HG02852 (cell line): ENCODE measurements around the gene SPSB3.
"Not testable (repeated sequence)": the region's sequence is repeated elsewhere in the genome, so short reads cannot be mapped to it uniquely, and the experiment has no call there.

Experiments used
- ATAC-seq: cut with Tn5 transposase; IDR thresholded peaks from one replicate; pipeline ENCODE4 v1.9.1; 2021; ENCODE audit warnings: mild to moderate bottlenecking, moderate library complexity; ENCODE audit not compliant: unreplicated experiment

The SPSB3 gene

GRCh38 chr16:1744338-1744840, 38.0 kb downstream of the SPSB3 start:
- no peak for ATAC-seq

GRCh38 chr16:1743376-1744337, 38.7 kb downstream of the SPSB3 start:
- no peak for ATAC-seq

- ATAC-seq = no peak
Measured at GRCh38 chr16:1741553-1742165, 40.7 kb downstream of the SPSB3 start.

- no peak for ATAC-seq
Measured at GRCh38 chr16:1740781-1741490, 41.4 kb downstream of the SPSB3 start.

GRCh38 chr16:1740234-1740633, 42.1 kb downstream of the SPSB3 start:
- ATAC-seq = no peak

- no peak for ATAC-seq
Measured at GRCh38 chr16:1734816-1735215, 47.6 kb downstream of the SPSB3 start.

- ATAC-seq = no peak
Measured at GRCh38 chr16:1734123-1734522, 48.2 kb downstream of the SPSB3 start.

GRCh38 chr16:1732551-1732987, 49.8 kb downstream of the SPSB3 start:
- not testable (repeated sequence) for ATAC-seq

GRCh38 chr16:1732071-1732470, 50.3 kb downstream of the SPSB3 start:
- ATAC-seq = no peak

GRCh38 chr16:1731603-1732002, 50.8 kb downstream of the SPSB3 start:
- no peak for ATAC-seq

- ATAC-seq = no peak
Measured at GRCh38 chr16:1731073-1731472, 51.3 kb downstream of the SPSB3 start.

- ATAC-seq = no peak
Measured at GRCh38 chr16:1729445-1729844, 52.9 kb downstream of the SPSB3 start.

GRCh38 chr16:1729026-1729425, 53.3 kb downstream of the SPSB3 start:
- ATAC-seq = no peak

GRCh38 chr16:1727651-1728624, 54.4 kb downstream of the SPSB3 start:
- no peak for ATAC-seq
